Esophagus (tissue), 2 donors: ENCODE measurements around the gene AKR7A3. TPM values are rescaled to one million over a fixed set of nuclear protein-coding genes. Genes with fewer than 3 reads are reported as not detected.
A peak's percentile ranks its signal among the peaks of the same experiment; 100 is the strongest.
"Not testable (repeated sequence)": the region's sequence is repeated elsewhere in the genome, so short reads cannot be mapped to it uniquely, and the experiment has no call there.

Experiments used
- H3K27ac ChIP-seq, 2 donors: one replicate each; pipeline ENCODE4 v1.5.1; 2013; ENCODE audit warnings: low read depth in 2 of 2, mild to moderate bottlenecking in 2 of 2, inconsistent platforms in 1 of 2, low read length in 1 of 2, moderate library complexity in 1 of 2
- H3K27me3 ChIP-seq, 2 donors: one replicate each; pipeline ENCODE4 v1.6.1; 2013; ENCODE audit warnings: low read length in 2 of 2, control low read depth in 1 of 2, mild to moderate bottlenecking in 1 of 2; ENCODE audit not compliant: insufficient read depth in 2 of 2, control insufficient read depth in 1 of 2
- H3K36me3 ChIP-seq, 2 donors: one replicate each; pipeline ENCODE4 v1.6.1; 2013; ENCODE audit warnings: low read length in 1 of 2; ENCODE audit not compliant: control insufficient read depth in 2 of 2, insufficient read depth in 2 of 2
- H3K4me1 ChIP-seq, 2 donors: one replicate each; pipeline ENCODE4 v1.6.1; 2013; ENCODE audit warnings: low read length in 1 of 2; ENCODE audit not compliant: control insufficient read depth in 2 of 2, insufficient read depth in 2 of 2
- H3K4me3 ChIP-seq, 2 donors: one replicate each; pipeline ENCODE4 v1.5.1; 2013; ENCODE audit warnings: low read length in 2 of 2, mild to moderate bottlenecking in 2 of 2, low read depth in 1 of 2, moderate library complexity in 1 of 2
- H3K9me3 ChIP-seq, 2 donors: one replicate each; pipeline ENCODE4 v1.6.1; 2013; ENCODE audit warnings: mild to moderate bottlenecking in 2 of 2, low read depth in 1 of 2, low read length in 1 of 2, moderate library complexity in 1 of 2; ENCODE audit not compliant: control insufficient read depth in 2 of 2, insufficient read depth in 1 of 2
- WGBS, 2 donors: extraction: QIAGEN DNeasy Blood & Tissue Kit; methylation state at CpG; one replicate each; pipeline ENCODE4 v1.1.7; 2013; 5-methylcytosine and 5-hydroxymethylcytosine counted together
- polyA plus RNA-seq, 2 donors: library from polyadenylated mRNA; stranded (reverse); fragments of 200-250 nt; gene quantifications; one replicate each; pipeline ENCODE4 v1.2.3, GENCODE V29; 2013
- donor health status: healthy with polysubstance abuse.
- donor health status: Bipolar disorder and iron deficiency.

The AKR7A3 gene
- polyA plus RNA-seq, 2 donors = 1.3 to 1.4 TPM

DNA sequence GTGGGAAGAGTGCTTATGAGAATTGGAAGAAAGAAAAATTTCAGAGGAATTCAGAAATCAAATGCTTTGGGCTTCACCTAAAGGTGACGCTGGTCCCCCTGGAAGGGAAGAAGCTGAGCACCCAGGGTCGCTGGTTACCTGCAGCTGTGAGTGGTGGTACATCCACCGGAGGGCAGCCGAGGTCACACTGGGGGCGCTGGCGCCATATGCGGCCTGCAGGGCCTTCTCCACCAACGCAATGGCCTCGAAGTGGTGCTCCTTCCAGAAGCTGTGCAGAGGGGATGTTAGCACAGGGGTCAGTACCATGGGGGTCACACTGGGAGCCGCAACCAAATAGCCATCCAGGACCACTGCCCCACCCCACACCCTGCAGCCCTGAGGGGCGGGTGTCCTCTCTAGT, 17.3 kb upstream of the AKR7A3 start:
- WGBS, 2 donors = 87 to 96% methylated on average over 11 of the region's 11 CpGs
- no peak overlapping the region for H3K4me3 ChIP-seq
- peaks cover 0 to 2% of the 10 kb centered on the region in 2 donors for H3K9me3 ChIP-seq
- peaks cover 0 to 6% of the 10 kb centered on the region in 2 donors for H3K4me1 ChIP-seq
- no peaks in the 10 kb centered on the region for H3K27me3 ChIP-seq
- H3K27ac ChIP-seq = no peak overlapping the region
- H3K36me3 ChIP-seq = peaks cover 6 to 15% of the 10 kb centered on the region in 2 donors

DNA sequence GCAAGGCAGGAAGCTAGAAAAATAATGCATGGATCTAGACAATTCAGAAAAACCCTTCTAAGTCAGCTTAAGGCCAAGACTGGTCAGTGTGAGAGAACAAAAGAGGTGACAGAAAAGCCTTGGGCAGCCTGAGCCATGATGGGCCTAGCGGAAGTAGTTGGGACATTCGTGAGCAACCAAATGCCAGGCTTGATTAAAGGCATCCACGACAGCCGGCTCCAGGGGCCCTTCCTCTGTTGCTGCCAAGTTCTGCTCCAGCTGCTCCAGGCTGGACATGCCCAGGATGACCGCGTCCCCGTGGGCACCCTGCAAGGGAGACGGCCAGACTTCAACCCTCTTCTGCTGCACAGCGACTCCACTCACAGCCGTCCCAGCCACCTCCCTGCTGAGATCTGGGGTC, 15.5 kb upstream of the AKR7A3 start:
- not testable (repeated sequence) for H3K27me3 ChIP-seq, H3K4me3 ChIP-seq, H3K9me3 ChIP-seq, H3K27ac ChIP-seq, H3K4me1 ChIP-seq
- peaks cover 6 to 15% of the 10 kb centered on the region in 2 donors for H3K36me3 ChIP-seq
- 92 to 96% methylated on average over 9 to 10 of the region's 10 CpGs for WGBS, 2 donors

- Histone ChIP-seq H3K4me3 (no peak overlapping the region), H3K4me1 (no peaks in the 10 kb centered on the region), H3K27me3 (no peaks in the 10 kb centered on the region), H3K36me3 (peaks cover 3% of the 10 kb centered on the region in 2 donors), H3K27ac (no peak overlapping the region), H3K9me3 (no peaks in the 10 kb centered on the region)
- 90 to 92% methylated on average over 2 of the region's 2 CpGs for WGBS, 2 donors
Observed at GRCh38 chr1:19300211-19300610, 11.6 kb upstream of the AKR7A3 start.

DNA sequence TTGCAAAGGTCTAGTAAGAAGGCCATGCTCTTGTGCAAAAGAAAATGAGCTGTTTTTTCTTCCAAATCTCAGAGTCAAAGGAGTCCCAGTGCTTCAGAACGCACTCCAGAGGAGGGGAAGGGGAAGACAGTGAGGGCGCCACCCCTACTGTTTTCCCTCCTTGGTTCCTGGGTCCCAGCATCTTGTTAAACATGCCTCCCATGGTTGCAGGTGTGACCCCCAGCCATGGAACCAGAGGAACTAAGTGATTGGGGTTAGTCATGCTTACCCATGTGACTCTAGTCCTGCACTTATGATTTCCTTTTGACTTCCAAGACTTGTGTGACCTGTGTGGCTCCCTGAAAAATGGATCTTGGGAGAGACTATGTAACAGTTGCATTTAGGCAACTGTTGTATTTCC, 6.1 kb upstream of the AKR7A3 start:
- Histone ChIP-seq H3K27ac (no peak overlapping the region), H3K27me3 (no peaks in the 10 kb centered on the region), H3K9me3 (peaks cover 2 to 4% of the 10 kb centered on the region in 2 donors), H3K4me1 (no peaks in the 10 kb centered on the region), H3K36me3 (no peaks in the 10 kb centered on the region), H3K4me3 (no peak overlapping the region)
- WGBS, 2 donors = 86 to 96% methylated on average over 2 of the region's 2 CpGs

- Histone ChIP-seq H3K4me1 (peaks cover 0 to 5% of the 10 kb centered on the region in 2 donors), H3K27ac (no peak overlapping the region), H3K27me3 (no peaks in the 10 kb centered on the region), H3K36me3 (no peaks in the 10 kb centered on the region), H3K9me3 (no peaks in the 10 kb centered on the region), H3K4me3 (peak overlapping the region; percentile 31 to 46)
- 27 to 43% methylated on average over 2 of the region's 2 CpGs for WGBS, 2 donors
Observed at GRCh38 chr1:19289244-19289643, 674 bp upstream of the AKR7A3 start.

DNA sequence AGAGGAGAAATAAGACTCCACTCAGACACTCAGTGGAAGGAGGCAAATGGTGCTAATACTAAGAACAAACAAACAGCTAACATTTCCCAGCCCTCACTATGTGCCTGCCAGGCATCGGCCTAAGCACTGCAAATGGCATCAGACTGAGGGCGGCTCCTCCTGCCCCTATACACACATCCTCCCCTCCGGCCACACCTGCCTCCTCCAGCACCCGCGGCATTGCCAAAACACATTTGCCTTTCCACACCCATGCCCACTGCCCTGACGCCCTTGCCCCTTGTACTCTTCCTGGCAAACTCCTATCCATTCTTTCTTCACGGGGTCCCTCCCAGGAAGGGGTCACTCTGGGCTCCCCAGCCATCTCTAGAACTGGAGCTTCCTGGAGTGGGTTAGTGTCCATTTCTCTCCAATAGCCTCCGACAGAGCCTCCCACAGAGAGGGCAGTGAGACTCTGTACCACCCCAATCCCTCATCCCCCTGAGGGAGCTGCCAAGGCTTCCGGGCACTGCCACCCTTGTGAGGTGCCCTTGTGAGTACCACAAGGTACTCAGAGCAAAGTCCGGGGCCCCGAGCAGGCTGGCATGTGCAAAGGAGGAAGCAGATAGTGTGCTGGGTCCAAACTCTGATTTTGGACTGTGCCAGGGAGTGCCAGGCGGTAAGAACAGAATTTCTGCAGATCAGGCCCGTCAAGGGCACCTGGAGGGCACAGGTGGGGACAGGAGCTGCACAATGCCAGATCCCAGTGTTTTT, 959 bp downstream of the AKR7A3 start:
- Histone ChIP-seq H3K27ac (no peak overlapping the region), H3K4me1 (peaks cover 0 to 5% of the 10 kb centered on the region in 2 donors), H3K4me3 (no peak overlapping the region), H3K36me3 (no peaks in the 10 kb centered on the region), H3K27me3 (no peaks in the 10 kb centered on the region), H3K9me3 (no peaks in the 10 kb centered on the region)
- WGBS, 2 donors = 69 to 92% methylated on average over 13 of the region's 13 CpGs

DNA sequence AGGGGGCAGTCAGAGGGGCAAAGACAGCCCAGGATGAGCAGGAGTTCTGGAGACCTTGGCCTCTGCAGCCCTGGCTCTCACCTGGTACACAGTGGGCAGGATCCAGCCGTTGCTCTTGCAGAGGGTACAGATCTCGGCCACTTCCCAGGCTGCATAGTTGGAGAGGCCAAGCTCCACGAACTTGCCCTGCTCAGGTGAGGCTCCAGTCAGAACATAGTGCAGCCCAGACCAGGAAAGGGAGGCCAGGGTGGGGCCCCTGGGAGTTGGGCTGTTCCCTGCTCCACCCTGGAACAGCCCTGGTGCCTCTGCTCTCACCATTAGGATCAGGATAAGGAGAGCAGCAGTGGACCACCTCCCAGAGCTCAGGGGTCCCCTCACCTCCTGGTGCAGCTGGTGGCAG, 2.8 kb downstream of the AKR7A3 start:
- not testable (repeated sequence) for H3K4me1 ChIP-seq, H3K9me3 ChIP-seq, H3K27ac ChIP-seq, H3K27me3 ChIP-seq, H3K36me3 ChIP-seq, H3K4me3 ChIP-seq
- 62 to 79% methylated on average over 3 of the region's 3 CpGs for WGBS, 2 donors

GRCh38 chr1:19285366-19285765, 3.2 kb downstream of the AKR7A3 start:
- not testable (repeated sequence) for H3K27me3 ChIP-seq, H3K4me3 ChIP-seq, H3K36me3 ChIP-seq, H3K27ac ChIP-seq, H3K9me3 ChIP-seq, H3K4me1 ChIP-seq
- WGBS, 2 donors = 92 to 93% methylated on average over 2 to 3 of the region's 3 CpGs

GRCh38 chr1:19284881-19285280, 3.7 kb downstream of the AKR7A3 start:
- peaks cover 0 to 5% of the 10 kb centered on the region in 2 donors for H3K4me1 ChIP-seq
- H3K36me3 ChIP-seq = no peaks in the 10 kb centered on the region
- no peak overlapping the region for H3K4me3 ChIP-seq
- no peak overlapping the region for H3K27ac ChIP-seq
- WGBS, 2 donors = 70 to 72% methylated on average over 8 of the region's 8 CpGs
- no peaks in the 10 kb centered on the region for H3K9me3 ChIP-seq
- H3K27me3 ChIP-seq = no peaks in the 10 kb centered on the region

DNA sequence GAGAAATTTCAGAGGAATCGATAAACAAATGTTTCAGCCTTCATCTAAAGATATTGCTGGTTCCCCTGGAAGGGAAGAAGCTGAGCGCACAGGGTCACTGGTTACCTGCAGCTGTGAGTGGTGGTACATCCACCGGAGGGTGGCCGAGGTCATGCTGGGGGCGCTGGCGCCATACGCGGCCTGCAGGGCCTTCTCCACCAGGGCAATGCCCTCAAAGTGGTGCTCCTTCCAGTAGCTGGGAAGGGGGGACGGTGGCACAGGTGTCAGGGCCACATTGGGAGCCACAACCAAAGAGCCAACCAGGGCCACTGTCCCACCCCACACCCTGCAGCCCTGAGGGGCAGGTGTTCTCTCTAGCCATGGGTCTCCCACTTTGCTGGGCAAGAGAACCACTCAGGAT, 4.7 kb downstream of the AKR7A3 start:
- Histone ChIP-seq H3K4me3 (no peak overlapping the region), H3K9me3 (no peaks in the 10 kb centered on the region), H3K4me1 (peaks cover 0 to 4% of the 10 kb centered on the region in 2 donors), H3K27ac (no peak overlapping the region), H3K27me3 (no peaks in the 10 kb centered on the region), H3K36me3 (no peaks in the 10 kb centered on the region)
- 95% methylated on average over 9 of the region's 9 CpGs for WGBS, 2 donors
